Activated CD4-positive, alpha-beta memory T cell treated with anti-CD3 and anti-CD28 coated beads for 36 hours (primary cell): ENCODE results near the gene CCDC7. TPM values are rescaled to one million over a fixed set of nuclear protein-coding genes. Genes with fewer than 3 reads are reported as not detected.
A peak's percentile ranks its signal among the peaks of the same experiment; 100 is the strongest.
"Not testable (repeated sequence)": the region's sequence is repeated elsewhere in the genome, so short reads cannot be mapped to it uniquely, and the experiment has no call there.

Experiments used
- CTCF ChIA-PET: fragments of 350-600 bp; sonication (Branson Sonifier 250); formaldehyde crosslinking; loops from one replicate; lab custom pipeline; 2021; ENCODE audit warnings: antibody characterized with exemption, inconsistent platforms; lab: Charles Lee
- POLR2A ChIA-PET: fragments of 350-600 bp; sonication (Branson Sonifier 250); formaldehyde crosslinking; loops from one replicate; lab custom pipeline; 2021; ENCODE audit warnings: antibody characterized with exemption; lab: Charles Lee
- DNase-seq: peaks from one replicate; pipeline ENCODE4 v3.0.0-alpha.2; 2020
- H3K27ac Mint-ChIP-seq: one replicate; pipeline ENCODE4 v1.8.0; 2021; ENCODE audit warnings: mixed read lengths
- H3K27me3 Mint-ChIP-seq: one replicate; pipeline ENCODE4 v1.8.0; 2021; ENCODE audit warnings: mixed read lengths
- H3K36me3 Mint-ChIP-seq: one replicate; pipeline ENCODE4 v1.8.0; 2021; ENCODE audit warnings: mixed read lengths
- H3K4me1 Mint-ChIP-seq: one replicate; pipeline ENCODE4 v1.8.0; 2021; ENCODE audit warnings: low read depth, mixed read lengths
- H3K4me3 Mint-ChIP-seq: one replicate; pipeline ENCODE4 v1.8.0; 2021; ENCODE audit warnings: mild to moderate bottlenecking, mixed read lengths
- H3K9me3 Mint-ChIP-seq: one replicate; pipeline ENCODE4 v1.8.0; 2021; ENCODE audit warnings: mixed read lengths
- intact Hi-C: fragments of 100-400 bp; cut with micrococcal nuclease; formaldehyde crosslinking; loops from one replicate; pipeline ENCODE4 v1.15.1; 2023
- total RNA-seq, 2 experiments: library from RNA; stranded (reverse); gene quantifications; one replicate each; pipeline ENCODE4 v1.2.3, GENCODE V29; 2021

Gene CCDC7
- total RNA-seq, 2 experiments from 2014 or later: 8.6 to 11.6 TPM

DNA sequence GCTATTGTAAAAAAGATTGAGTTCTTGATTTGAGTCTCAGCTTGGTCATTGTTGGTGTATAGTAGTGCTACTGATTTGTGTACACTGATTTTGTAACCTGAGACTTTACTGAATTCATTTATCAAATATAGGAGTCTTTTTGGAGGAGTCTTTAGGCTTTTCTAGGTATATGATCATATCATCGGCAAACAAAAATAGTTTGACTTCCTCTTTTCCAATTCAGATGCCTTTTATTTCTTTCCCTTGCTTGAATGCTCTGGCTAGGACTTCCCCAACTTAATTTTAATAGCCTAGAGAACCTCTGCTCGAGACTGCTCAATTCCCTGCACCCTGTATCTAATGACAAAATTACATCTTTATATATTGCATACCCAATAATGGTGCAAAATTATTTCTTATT lies 154.4 kb downstream of the CCDC7 start:
- no peak for DNase-seq
- H3K27me3 Mint-ChIP-seq: no peaks in the 10 kb centered on the region
- no peak overlapping the region for H3K4me3 Mint-ChIP-seq
- intact Hi-C loops: no loop called here
- CTCF ChIA-PET: interaction anchor here (0.8 kb wide), 1 partner anchor 145 kb away, joined by 4 read pairs; no protein-coding TSS in a partner anchor
- peaks cover 67% of the 10 kb centered on the region for H3K36me3 Mint-ChIP-seq
- peaks cover 45% of the 10 kb centered on the region for H3K9me3 Mint-ChIP-seq
- H3K4me1 Mint-ChIP-seq: no peaks in the 10 kb centered on the region
- no peak overlapping the region for H3K27ac Mint-ChIP-seq
- POLR2A ChIA-PET: no interaction called here

DNA sequence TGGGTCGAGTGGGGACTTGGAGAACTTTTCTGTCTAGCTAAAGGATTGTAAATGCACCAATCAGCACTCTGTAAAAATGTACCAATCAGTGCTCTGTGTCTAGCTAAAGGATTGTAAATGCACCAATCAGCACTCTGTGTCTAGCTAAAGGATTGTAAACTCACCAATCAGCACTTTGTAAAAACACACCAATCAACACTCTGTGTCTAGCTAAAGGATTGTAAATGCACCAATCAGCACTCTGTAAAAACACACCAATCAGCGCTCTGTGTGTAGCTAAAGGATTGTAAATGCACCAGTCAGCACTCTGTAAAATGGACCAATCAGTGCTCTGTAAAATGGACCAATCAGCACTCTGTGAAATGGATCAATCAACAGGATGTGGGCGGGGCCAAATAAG lies 155.6 kb downstream of the CCDC7 start:
- intact Hi-C loops, H3K4me3 Mint-ChIP-seq, DNase-seq, POLR2A ChIA-PET, H3K27me3 Mint-ChIP-seq, H3K4me1 Mint-ChIP-seq, H3K27ac Mint-ChIP-seq: not testable (repeated sequence)
- peaks cover 39% of the 10 kb centered on the region for H3K9me3 Mint-ChIP-seq
- CTCF ChIA-PET: interaction anchor here (0.6 kb wide), 1 partner anchor 24 kb away, joined by 3 read pairs; no protein-coding TSS in a partner anchor
- peaks cover 57% of the 10 kb centered on the region for H3K36me3 Mint-ChIP-seq

DNA sequence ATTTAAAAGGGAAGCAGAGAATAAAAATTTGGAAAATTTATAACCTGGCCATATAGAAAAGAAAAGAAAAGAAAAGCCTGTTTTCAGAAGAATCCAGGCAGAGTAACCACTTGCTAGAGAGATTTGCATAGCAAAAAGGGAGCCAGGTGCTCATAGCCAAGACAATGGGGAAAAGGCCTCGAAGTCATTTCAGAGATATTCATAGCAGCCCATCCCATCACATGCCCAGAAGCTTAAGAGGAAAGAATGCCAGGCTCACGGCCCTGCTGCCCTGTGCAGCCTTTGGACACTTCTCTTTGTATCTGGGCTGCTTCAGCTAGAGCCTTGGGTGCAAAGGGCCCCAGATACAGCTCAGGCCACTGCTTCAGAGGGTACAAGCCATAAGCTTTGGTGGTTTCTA lies 159.8 kb downstream of the CCDC7 start:
- intact Hi-C loops: no loop called here
- peaks cover 41% of the 10 kb centered on the region for H3K36me3 Mint-ChIP-seq
- peaks cover 15% of the 10 kb centered on the region for H3K9me3 Mint-ChIP-seq

DNA sequence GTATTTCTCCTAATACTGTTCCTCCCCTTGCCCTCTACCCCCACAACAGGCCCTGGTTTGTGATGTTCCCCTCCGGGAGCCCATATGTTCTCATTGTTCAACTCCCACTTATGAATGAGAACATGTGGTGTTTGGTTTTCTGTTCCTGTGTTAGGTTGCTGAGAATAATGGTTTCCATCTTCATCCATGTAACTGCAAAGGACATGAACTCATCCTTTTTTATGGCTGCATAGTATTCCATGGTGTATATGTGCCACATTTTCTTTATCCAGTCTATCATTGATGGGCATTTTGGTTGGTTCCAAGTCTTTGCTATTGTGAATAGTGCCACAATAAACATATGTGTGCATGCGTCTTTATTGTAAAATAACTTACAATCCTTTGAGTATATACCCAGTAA lies 164.6 kb downstream of the CCDC7 start:
- H3K4me3 Mint-ChIP-seq, DNase-seq, intact Hi-C loops, H3K27ac Mint-ChIP-seq, CTCF ChIA-PET, POLR2A ChIA-PET, H3K4me1 Mint-ChIP-seq, H3K27me3 Mint-ChIP-seq: not testable (repeated sequence)
- H3K36me3 Mint-ChIP-seq: peaks cover 48% of the 10 kb centered on the region
- peaks cover 32% of the 10 kb centered on the region for H3K9me3 Mint-ChIP-seq

More for the DNA sequence above, 159.8 kb downstream of the CCDC7 start:
- Mint-ChIP-seq H3K27me3 (no peaks in the 10 kb centered on the region), H3K27ac (no peak overlapping the region), H3K4me1 (no peaks in the 10 kb centered on the region), H3K4me3 (no peak overlapping the region)
- POLR2A ChIA-PET: interaction anchor here (0.6 kb wide), 1 partner anchor 40 kb away, joined by 3 read pairs; no protein-coding TSS in a partner anchor
- no peak for DNase-seq
- CTCF ChIA-PET: interaction anchor here (0.6 kb wide), 1 partner anchor 13 kb away, joined by 3 read pairs; no protein-coding TSS in a partner anchor

DNA sequence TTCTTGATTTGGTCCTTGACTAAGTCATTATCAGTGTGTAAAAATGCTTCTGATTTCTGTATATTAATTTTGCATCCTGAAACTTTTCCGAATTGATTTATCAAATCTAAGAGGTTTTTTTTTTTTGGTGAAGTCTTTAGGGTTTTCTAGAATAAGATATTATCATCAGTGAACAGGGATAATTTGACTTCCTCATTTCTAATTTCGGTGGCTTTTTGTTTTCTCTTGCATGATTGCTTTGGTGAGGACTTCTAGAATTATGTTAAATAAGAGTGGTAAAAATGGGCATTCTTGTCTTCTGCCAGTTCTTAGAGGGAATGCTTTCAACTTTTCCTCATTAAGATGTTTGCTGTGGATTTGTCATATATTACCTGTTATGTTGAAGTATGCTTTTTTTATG lies 170.5 kb downstream of the CCDC7 start:
- POLR2A ChIA-PET: no interaction called here
- peaks cover 71% of the 10 kb centered on the region for H3K36me3 Mint-ChIP-seq

DNA sequence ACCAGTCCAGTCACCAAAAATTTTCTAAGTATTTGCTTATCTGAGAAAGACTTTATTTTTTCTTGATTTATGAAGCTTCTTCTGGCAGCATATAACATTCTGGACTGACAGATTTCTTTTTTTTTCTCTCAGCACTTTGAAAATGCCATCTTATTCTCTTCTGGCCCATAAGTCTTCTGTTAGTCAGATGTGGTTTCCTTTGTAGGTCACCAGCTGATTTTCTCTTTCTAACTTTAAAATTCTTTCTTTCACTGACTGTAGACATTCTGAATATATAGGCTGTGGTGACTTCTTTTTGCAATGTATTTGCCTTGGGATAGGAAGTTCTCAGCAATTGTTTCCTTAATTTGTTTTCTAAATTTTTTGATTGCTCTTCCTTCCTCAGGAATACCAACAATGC lies 172.5 kb downstream of the CCDC7 start:
- DNase-seq: no peak
- ChIA-PET POLR2A (no interaction called here), CTCF (interaction anchor here (0.8 kb wide), 1 partner anchor 13 kb away, joined by 3 read pairs; no protein-coding TSS in a partner anchor)
- H3K4me3 Mint-ChIP-seq: no peak overlapping the region
- peaks cover 36% of the 10 kb centered on the region for H3K9me3 Mint-ChIP-seq
- intact Hi-C loops: no loop called here
- no peak overlapping the region for H3K27ac Mint-ChIP-seq
- H3K27me3 Mint-ChIP-seq: no peaks in the 10 kb centered on the region
- no peaks in the 10 kb centered on the region for H3K4me1 Mint-ChIP-seq
- H3K36me3 Mint-ChIP-seq: peaks cover 52% of the 10 kb centered on the region

More for the DNA sequence above, 170.5 kb downstream of the CCDC7 start:
- H3K9me3 Mint-ChIP-seq: peaks cover 47% of the 10 kb centered on the region
- intact Hi-C loops: no loop called here
- no peak overlapping the region for H3K27ac Mint-ChIP-seq
- no peaks in the 10 kb centered on the region for H3K27me3 Mint-ChIP-seq
- no peaks in the 10 kb centered on the region for H3K4me1 Mint-ChIP-seq
- no peak overlapping the region for H3K4me3 Mint-ChIP-seq
- no peak for DNase-seq
- CTCF ChIA-PET: no interaction called here

DNA sequence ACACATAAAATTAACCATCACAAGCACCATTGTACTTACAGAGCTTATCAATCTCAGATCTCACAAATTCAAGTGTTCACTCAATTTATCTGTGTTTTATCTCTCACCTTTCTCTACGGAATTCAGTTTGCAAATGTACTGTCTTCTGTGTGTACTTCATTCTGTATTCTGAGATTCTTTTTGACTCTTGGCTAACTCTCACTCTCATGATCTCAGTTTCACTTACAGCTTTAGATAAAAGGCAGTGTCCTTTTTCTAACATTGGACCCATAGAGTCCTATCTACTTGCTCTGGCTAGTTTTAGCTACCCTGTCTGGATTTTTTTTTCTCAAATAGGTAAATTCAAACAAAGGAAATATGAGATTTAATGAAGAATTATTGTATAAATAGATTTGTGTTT lies 176.0 kb downstream of the CCDC7 start:
- intact Hi-C loops: no loop called here
- no peak overlapping the region for H3K27ac Mint-ChIP-seq
- peaks cover 35% of the 10 kb centered on the region for H3K36me3 Mint-ChIP-seq
- no peaks in the 10 kb centered on the region for H3K27me3 Mint-ChIP-seq
- ChIA-PET CTCF (no interaction called here), POLR2A (no interaction called here)
- H3K4me3 Mint-ChIP-seq: no peak overlapping the region
- no peaks in the 10 kb centered on the region for H3K4me1 Mint-ChIP-seq
- no peak for DNase-seq
- peaks cover 17% of the 10 kb centered on the region for H3K9me3 Mint-ChIP-seq

DNA sequence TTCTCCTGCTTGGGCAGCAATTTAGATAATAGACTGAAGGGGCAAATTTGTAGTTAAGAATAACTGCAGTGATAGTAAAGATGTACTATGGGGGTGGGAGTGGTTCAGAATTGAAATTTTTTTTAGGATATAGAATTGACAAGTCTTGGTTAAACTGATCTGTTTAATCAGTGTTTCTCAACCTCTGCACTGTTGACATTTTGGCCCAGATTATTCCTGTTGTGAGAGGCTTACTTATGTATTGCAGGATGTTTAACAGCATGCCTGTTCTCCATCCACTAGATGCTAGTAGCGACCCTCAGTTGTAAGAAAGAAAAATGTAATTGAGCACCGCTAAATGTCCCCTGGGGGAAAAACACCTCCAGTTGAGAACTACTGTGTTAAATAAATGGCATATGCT lies 176.5 kb downstream of the CCDC7 start:
- Mint-ChIP-seq H3K27me3 (no peaks in the 10 kb centered on the region), H3K4me3 (no peak overlapping the region), H3K36me3 (peaks cover 38% of the 10 kb centered on the region), H3K9me3 (peaks cover 21% of the 10 kb centered on the region), H3K4me1 (no peaks in the 10 kb centered on the region), H3K27ac (no peak overlapping the region)
- intact Hi-C loops: no loop called here
- CTCF ChIA-PET: no interaction called here
- no peak for DNase-seq
- POLR2A ChIA-PET: no interaction called here

DNA sequence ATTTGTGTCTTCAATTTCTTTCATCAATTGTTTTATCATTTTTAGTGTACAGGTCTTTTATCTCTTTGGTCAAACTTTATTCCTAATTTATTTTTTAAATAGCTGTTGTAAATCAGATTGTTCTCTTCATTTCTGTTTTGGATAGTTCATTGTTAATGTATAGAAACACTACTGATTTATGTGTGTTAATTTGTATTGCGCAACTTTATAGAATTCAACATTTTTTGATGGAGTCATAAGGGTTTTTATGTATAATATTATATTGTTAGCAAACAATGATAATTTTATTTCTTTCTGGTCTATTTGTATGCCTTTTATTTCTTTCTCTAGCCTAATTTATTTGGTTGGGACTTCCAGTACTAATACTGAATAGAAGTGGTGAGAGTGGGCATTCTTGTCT lies 181.2 kb downstream of the CCDC7 start:
- Mint-ChIP-seq H3K9me3 (peaks cover 9% of the 10 kb centered on the region), H3K27me3 (no peaks in the 10 kb centered on the region), H3K36me3 (peaks cover 22% of the 10 kb centered on the region), H3K27ac (no peak overlapping the region), H3K4me3 (no peak overlapping the region), H3K4me1 (no peaks in the 10 kb centered on the region)
- intact Hi-C loops: no loop called here
- ChIA-PET POLR2A (no interaction called here), CTCF (no interaction called here)
- no peak for DNase-seq

DNA sequence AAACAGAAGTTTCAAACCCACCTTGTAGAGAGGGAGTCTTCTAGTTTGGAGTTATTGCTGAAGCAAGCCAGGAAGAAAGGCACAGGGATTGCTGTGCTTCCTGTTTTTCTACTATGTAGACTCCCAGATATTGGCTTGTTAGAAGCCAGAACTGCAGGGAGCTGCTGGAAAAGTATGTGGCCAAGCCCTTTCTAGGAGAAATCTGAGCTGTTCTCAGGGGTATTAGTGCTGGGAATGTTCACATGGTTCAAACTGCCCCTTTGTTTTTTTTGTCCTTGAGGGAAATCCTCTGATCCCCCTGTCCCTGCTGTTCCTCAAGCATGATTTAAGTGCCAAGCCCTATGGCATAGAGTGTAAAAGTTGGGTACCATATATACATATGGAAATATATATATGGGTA lies 184.0 kb downstream of the CCDC7 start:
- Mint-ChIP-seq H3K36me3 (peaks cover 21% of the 10 kb centered on the region), H3K4me3 (no peak overlapping the region), H3K4me1 (no peaks in the 10 kb centered on the region), H3K27ac (no peak overlapping the region), H3K27me3 (no peaks in the 10 kb centered on the region), H3K9me3 (peaks cover 9% of the 10 kb centered on the region)
- intact Hi-C loops: no loop called here
- no peak for DNase-seq
- ChIA-PET CTCF (no interaction called here), POLR2A (no interaction called here)

DNA sequence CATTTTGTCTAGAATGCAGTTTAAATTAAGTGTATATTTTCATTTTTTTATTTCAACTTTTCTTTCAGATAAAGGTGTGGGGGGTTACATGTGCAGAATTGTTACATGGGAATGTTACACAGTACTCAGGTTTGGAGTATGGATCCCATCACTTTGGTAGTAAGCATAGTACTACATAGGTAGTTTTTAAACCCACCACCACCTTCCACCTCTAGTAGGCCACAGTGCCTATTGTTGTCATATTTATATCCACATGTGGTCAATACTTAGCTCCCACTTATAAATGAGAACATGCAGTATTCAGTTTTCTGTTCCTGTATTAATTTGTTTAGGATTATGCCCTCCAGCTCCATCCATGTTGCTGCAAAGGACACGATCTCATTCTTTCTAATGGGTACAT lies 200.6 kb downstream of the CCDC7 start:
- POLR2A ChIA-PET: no interaction called here
- no peaks in the 10 kb centered on the region for H3K27me3 Mint-ChIP-seq
- H3K9me3 Mint-ChIP-seq: peaks cover 21% of the 10 kb centered on the region
- no peak overlapping the region for H3K4me3 Mint-ChIP-seq
- DNase-seq: no peak
- intact Hi-C loops: no loop called here
- H3K4me1 Mint-ChIP-seq: peaks cover 10% of the 10 kb centered on the region
- no peak overlapping the region for H3K27ac Mint-ChIP-seq
- CTCF ChIA-PET: no interaction called here
- H3K36me3 Mint-ChIP-seq: peaks cover 31% of the 10 kb centered on the region

DNA sequence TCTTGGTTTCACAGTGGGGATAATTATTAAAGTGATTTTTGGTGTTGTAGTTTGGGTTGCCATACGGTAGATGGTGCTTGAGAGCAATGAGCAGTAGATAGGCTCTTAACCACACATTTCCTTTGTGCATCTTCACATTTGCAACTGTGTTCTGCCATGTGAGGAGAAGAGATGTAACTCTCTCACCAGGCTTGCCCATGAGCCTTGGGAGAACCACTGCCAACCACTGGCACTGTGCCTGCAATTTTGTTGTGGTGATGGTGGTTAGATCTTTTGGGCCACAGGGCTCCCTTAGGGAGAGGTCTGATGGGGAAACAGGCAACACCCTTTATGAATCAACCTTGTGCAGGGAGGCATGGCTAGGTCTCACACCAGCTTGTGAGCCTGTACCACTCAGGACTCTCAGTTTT lies 204.3 kb downstream of the CCDC7 start:
- POLR2A ChIA-PET: no interaction called here
- peak; percentile 12 for DNase-seq
- Mint-ChIP-seq H3K4me1 (peaks cover 10% of the 10 kb centered on the region), H3K36me3 (peaks cover 39% of the 10 kb centered on the region), H3K4me3 (no peak overlapping the region), H3K27ac (no peak overlapping the region), H3K9me3 (peaks cover 50% of the 10 kb centered on the region), H3K27me3 (no peaks in the 10 kb centered on the region)
- CTCF ChIA-PET: no interaction called here
- intact Hi-C loops: no loop called here

DNA sequence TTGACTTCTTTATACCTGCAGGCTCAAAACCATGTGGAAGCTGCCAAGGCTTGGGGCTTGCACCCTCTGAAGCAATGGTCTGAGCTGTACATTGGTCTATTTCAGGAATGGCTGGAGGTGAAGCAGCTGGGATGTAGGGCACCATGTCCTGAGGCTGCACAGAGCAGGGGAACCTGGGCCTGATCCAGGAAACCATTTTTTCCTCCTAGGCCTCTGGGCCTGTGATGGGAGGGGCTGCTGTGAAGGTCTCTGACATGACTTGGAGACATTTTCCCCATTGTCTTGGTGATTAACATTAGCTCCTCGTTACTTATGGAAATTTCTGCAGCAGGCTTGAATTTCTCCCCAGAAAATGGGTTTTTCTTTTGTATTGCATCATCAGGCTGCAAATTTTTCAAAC lies 211.5 kb downstream of the CCDC7 start:
- POLR2A ChIA-PET, H3K27me3 Mint-ChIP-seq, CTCF ChIA-PET, intact Hi-C loops, H3K4me1 Mint-ChIP-seq, H3K27ac Mint-ChIP-seq, DNase-seq, H3K4me3 Mint-ChIP-seq: not testable (repeated sequence)
- Mint-ChIP-seq H3K36me3 (peaks cover 60% of the 10 kb centered on the region), H3K9me3 (peaks cover 61% of the 10 kb centered on the region)
